ENCODE measurements around the gene COG1.
"Not testable (repeated sequence)": the region's sequence is repeated elsewhere in the genome, so short reads cannot be mapped to it uniquely, and the experiment has no call there.

COG1 gene, protein sequence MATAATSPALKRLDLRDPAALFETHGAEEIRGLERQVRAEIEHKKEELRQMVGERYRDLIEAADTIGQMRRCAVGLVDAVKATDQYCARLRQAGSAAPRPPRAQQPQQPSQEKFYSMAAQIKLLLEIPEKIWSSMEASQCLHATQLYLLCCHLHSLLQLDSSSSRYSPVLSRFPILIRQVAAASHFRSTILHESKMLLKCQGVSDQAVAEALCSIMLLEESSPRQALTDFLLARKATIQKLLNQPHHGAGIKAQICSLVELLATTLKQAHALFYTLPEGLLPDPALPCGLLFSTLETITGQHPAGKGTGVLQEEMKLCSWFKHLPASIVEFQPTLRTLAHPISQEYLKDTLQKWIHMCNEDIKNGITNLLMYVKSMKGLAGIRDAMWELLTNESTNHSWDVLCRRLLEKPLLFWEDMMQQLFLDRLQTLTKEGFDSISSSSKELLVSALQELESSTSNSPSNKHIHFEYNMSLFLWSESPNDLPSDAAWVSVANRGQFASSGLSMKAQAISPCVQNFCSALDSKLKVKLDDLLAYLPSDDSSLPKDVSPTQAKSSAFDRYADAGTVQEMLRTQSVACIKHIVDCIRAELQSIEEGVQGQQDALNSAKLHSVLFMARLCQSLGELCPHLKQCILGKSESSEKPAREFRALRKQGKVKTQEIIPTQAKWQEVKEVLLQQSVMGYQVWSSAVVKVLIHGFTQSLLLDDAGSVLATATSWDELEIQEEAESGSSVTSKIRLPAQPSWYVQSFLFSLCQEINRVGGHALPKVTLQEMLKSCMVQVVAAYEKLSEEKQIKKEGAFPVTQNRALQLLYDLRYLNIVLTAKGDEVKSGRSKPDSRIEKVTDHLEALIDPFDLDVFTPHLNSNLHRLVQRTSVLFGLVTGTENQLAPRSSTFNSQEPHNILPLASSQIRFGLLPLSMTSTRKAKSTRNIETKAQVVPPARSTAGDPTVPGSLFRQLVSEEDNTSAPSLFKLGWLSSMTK

DNA sequence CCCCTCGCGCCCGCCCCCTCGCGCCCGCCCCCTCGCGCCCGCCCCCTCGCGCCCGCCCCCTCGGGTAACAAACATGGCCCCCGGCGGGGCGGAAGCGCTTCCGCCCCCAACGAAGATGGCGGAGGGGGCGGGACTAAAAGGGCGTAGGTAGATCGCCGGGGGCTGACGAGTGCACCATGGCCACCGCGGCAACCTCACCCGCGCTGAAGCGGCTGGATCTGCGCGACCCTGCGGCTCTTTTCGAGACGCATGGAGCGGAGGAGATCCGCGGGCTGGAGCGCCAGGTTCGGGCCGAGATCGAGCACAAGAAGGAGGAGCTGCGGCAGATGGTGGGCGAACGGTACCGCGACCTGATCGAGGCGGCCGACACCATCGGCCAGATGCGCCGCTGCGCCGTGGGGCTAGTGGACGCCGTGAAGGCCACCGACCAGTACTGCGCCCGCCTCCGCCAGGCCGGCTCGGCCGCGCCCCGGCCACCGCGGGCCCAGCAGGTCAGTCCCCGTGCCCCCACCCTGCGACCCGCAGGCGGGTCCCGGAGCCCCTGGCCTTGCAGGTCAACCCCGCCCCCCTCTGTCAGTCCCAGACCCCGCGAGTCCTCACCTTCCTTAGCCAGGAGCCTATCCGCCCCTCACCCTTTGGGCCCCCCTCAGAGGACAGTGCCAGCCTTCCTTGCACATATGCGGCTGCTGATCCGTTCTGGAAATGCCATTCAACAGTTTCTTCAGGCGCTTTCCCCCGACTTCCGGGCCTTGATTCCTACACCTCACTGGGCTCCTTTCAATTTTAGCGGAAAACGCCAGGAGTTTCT lies at the start of gene COG1:
COG1 (plus strand) TSS at position 162 of the 808 bp plus-strand sequence; CDS start at position 177, 15 bp downstream.
- peak; percentile 92 for DNase-seq (ENCODE audit: low spot score)

DNA sequence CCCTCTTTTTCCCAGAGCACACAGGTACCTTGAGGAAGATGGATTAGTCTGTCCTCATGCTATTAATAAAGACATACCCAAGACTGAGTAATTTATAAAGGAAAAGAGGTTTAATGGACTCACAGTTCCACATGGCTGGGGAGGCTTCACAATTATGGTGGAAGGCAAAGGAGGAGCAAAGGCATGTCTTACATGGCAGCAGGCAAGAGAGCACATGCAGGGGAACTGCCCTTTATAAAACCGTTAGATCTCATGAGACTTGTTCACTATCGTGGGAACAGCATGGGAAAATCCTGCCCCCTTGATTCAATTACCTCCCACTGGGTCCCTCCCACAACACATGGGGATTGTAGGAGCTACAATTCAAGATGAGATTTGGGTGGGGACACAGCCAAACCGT lies 48.6 kb upstream of the COG1 start:
- not testable (repeated sequence) for DNase-seq (ENCODE audit: low spot score)

DNA sequence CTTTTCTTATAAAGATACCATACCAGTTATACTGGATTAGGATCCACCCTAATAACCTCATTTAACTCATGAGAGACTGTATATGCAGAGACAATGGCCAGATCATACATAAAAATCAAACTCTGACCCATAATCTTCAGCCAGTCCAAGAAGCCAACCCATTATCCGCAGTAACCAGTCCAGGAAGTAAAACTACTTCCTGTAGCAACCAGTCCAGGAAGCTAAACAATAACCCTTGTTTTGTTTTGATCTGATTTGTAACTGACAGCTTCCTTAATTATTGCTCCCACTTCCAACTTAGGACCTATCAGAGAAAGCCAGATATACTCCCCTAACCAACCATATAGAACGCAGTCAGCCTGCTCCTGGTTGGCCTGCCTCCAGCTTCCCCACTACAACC lies 47.2 kb upstream of the COG1 start:
- DNase-seq (ENCODE audit: low spot score): no peak

DNA sequence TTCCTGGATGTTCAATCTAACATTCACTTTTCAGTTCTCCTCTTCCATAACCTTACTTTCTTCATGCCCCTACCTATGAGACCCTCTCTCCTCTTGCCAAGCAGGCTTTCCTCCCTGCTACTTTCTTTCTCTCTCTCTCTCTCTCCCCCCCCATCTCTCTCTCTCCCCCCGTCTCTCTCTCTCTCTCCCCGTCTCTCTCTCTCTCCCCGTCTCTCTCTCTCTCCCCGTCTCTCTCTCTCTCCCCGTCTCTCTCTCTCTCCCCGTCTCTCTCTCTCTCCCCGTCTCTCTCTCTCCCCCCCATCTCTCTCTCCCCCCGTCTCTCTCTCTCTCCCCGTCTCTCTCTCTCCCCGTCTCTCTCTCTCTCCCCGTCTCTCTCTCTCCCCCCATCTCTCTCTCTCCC lies 45.1 kb upstream of the COG1 start:
- DNase-seq (ENCODE audit: low spot score): not testable (repeated sequence)

DNA sequence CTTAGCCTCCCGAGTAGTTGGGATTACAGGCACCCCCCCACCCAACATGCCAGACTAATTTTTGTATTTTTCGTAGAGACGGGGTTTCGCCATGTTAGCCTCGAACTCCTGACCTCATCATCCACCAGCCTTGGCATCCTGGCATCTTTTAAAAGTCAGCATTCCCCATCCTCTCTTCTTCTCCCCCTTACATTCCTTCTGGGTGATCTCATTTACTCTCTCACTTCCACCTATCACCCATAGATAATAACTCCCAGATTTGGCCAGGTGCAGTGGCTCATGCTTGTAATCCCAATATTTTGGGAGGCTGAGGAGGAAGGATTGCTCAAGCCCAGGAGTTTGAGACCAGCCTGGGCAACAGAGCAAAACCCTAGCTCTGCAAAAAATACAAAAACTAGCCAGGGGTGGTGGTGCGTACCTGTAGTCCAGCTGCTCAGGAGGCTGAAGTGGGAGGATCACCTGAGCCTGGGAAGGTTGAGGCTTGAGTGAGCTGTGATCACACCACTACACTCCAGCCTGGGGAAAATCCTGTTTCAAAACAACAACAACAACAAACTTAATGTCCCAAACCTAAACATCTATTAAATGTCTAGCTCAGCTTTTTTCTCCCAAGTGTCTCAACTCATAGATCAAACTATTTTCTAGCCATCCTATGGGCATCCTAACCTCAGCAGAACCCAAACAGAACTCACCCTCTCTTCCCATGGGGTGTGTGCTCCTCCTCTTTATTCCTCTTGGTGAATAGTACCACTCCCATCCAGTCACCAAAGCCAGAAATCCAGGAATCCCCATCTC lies 44.1 kb upstream of the COG1 start:
- DNase-seq (ENCODE audit: low spot score): no peak

DNA sequence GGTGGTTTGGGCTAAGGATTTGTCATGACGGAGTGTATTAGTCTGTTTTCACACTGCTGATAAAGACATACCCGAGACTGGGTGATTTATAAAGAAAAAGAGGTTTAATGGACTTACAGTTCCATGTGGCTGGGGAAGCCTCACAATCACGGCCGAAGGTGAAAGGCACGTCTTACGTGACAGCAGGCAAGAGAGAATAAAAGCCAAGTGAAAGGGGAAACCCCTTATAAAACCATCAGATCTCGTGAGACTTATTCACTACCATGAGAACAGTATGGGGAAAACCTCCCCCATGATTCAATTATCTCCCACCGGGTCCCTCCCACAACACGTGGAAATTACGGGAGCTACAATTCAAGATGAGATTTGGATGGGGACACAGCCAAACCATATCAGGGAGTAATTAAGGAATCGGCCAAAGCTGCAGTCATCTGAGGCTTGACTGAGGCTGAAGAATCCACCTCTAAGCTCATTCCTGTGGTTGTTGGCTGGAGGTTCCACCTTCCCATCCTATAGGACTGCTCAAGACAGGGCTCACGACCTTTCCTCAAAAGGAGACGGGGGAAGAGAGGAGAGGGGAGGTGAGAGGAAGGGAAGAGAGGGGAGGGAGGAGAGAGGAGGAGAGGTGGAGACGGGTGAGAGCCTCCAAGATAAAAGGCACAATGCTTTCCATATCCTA lies 42.1 kb upstream of the COG1 start:
- not testable (repeated sequence) for DNase-seq (ENCODE audit: low spot score)

DNA sequence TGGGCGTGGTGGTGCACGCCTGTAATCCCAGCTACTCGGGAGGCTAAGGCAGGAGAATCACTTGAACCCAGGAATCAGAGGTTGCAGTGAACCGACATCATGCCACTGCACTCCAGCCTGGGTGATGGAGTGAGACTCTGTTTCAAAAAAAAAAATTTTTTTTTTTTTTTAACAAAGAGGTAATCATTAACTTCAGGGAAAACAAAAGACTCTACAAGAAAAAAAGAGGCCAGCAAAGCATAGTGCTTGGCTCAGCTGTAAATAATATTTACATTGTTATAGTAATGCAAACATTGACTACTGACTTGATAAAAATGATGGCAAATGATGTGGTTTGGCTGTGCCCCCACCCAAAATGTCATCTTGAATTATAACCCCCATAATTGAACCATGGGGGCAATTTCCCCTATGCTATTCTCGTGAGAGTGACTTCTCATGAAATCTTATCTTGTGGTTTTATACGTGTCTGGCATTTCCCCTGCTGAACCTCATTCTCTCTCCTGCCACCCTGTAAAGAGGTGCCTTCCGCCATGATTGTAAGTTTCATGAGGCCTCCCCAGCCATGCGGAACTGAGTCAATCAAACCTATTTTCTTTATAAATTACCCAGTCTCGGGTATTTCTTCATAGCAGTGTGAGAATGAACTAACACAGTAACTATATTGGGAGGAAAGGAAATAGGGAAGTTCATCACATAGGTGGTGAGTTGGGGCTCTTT lies 40.8 kb upstream of the COG1 start:
- peak; percentile 50 for DNase-seq (ENCODE audit: low spot score)

DNA sequence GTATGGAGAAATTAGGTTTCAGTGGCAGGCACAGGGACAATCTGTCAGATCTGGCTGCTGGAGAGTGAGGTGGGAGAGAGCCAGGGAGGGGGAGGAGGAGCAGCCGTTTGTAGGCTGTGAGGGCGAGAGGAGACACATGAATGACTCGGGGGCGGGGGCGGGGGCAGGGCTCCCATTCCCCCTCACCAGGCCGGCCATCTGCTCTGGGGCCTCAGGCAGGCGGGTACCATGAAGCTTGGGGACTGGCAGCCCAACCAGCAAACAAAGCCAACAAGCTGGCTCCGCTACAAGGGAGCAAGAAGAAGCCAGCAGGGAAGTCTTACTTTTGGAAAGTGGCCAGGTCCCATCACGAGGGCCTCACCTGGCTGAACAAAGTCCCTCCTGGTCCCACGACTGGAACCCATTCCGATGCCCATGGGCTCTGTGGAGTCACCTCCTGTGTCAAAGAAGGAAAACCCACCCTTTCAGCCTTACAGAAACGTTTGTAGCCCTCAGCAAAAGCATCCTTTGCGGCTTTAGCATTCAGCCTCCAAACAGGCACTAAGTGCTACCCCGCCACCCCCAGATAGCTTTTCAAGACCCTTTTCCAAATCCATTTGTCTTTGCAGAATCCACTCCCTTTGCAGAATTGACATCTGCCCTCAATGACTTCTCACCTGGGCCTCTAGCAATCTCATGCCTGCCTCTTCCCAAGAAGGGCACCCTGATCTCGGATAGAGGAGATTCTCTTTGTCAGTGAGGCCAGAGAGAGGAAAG lies 37.3 kb upstream of the COG1 start:
- no peak for DNase-seq (ENCODE audit: low spot score)

DNA sequence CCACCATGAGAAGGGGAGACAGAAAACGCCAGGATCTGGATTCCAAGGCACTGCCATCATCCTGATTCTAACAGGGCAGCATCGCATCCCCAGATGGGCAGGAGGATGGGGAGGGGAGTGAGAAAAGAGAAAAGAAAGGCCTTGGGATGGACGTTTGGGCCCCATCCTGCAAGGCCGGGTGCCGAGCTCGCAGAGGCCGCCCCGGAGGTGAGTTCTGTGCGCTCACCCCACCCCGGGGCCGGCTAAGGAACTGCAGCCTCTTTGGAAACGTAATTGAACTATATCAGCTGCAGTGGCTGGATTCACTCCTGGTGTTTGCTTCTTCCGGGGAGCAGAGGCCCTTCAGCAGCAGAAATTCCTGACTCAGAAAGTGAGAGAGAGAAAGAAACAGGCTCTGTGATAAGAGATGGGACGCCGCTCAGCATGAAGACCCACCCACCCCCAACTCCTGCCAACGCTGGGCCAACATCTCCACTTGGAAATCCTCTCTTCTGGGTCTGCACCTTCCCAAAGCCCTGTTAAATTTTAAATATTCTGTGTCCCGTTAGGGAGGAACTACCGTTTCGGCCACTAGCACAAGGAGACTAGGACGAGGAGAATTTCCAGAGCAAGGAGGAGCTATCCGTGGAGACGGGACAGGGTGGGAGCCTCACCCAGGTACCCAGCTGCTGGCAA lies 36.6 kb upstream of the COG1 start:
- DNase-seq (ENCODE audit: low spot score): peak; percentile 85

DNA sequence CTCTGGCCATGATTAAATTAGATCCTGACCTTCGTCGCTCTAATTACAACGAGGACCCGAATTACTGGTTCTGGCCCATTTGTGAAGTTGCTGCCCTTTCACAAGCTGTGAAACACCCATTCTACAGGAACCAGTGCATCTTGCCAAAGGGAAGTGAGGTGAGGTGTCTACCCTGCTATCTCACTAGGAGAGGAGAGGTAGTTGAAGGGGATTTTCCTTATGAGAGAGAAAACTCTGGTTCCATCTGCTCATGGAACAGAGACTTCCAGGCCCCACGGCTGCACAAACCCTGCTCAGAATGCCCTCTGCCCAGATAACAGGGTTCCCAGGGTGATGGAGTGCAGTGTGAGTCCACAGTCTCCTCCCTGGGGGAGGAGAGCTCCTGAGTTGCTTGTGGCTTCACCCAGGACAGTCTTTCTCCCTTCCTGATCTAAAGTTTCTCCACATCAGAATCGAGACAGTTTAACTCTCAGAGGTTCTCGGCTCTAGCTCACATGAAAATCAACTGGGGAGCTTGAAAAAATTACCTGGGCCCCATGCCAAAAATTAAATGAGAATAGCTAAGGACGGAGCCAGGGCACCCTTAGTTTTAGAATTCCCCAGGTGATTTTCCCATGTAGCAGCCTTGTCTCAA lies 35.9 kb upstream of the COG1 start:
- no peak for DNase-seq (ENCODE audit: low spot score)

DNA sequence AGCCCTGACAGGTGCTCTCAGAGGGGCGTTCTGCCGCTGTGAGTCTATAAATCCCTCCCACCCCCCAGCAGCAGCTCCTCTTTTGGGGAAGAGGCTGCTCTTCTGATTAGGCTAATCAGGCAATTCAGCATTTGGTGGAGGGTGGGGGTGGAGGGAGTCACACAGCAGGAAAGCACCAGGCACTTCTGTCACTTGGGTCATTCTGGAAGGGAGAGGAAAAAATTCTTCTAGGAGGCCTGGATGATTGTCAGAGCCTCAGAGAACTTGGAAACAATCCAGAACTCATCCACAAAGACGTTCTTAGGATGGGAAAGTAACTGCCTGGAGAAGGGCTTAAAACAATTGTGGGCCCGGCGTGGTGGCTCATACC lies 35.3 kb upstream of the COG1 start:
- no peak for DNase-seq (ENCODE audit: low spot score)

DNA sequence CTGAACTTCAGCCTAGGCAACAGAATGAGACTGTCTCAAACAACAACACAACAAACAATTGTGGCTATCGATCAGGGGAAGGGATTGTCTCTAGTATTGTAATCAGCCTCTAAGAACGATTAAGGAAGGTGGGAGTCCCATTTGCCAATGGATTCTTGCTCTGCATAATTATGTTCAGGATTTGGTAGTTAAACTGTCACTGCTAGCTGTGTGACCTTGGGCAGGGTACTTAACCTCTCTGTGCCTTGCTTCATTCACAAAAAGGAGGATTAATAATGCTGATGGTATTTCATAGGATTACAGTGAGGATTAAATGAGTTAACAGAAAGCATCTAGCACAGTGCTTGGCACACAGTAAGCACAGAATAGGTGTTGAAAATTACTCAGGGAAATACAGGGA lies 34.7 kb upstream of the COG1 start:
- no peak for DNase-seq (ENCODE audit: low spot score)

DNA sequence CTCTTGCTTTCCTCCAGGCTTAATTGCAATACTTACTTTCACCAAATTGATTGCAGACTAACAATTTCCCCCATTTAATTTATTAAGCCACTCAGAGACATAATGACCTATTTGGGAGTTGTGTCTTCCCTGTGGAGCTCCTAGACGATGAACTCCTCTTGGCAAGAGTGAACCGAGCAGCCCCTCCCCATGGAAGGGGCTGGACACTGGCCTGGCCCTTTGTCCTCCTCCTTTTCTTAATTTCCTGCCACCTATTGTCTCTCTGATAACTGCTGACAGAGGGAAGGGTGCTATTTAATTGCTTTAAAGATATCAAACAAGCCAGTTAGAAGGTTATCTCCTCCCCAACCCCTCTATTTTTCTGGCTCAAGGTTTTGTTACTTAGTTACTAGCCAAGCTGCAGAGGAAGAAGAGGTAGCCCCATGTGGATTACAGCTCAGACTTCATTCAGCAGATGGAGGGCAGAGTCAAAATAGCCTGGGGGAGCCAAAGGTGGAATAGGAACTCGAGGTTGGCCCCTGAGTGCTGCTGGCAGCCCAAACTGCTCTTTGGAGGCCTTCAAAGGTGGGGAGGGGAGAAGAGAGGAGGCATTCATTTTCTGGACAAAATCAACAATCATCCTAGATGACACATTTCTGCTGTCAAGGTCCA lies 31.8 kb upstream of the COG1 start:
- no peak for DNase-seq (ENCODE audit: low spot score)

DNA sequence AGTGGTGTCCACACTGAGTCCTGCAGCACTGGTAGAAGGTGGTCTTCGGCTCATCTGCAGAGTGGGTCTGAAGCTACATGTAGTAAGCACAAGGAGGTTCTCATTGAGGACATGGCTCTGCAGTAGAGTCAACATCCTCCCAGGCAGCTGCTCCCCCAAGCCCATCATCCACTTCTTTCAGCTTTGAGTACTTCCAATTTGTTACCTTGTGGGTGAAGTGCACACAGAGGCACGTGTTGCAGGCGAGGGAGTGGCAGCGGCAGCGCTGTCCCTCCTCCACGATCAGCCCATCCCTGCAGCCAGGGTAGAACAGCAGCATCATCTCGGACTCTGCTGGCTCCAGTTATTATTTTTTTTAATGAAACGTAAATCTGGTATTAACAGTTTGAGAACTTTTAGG lies 29.8 kb upstream of the COG1 start:
- no peak for DNase-seq (ENCODE audit: low spot score)

DNA sequence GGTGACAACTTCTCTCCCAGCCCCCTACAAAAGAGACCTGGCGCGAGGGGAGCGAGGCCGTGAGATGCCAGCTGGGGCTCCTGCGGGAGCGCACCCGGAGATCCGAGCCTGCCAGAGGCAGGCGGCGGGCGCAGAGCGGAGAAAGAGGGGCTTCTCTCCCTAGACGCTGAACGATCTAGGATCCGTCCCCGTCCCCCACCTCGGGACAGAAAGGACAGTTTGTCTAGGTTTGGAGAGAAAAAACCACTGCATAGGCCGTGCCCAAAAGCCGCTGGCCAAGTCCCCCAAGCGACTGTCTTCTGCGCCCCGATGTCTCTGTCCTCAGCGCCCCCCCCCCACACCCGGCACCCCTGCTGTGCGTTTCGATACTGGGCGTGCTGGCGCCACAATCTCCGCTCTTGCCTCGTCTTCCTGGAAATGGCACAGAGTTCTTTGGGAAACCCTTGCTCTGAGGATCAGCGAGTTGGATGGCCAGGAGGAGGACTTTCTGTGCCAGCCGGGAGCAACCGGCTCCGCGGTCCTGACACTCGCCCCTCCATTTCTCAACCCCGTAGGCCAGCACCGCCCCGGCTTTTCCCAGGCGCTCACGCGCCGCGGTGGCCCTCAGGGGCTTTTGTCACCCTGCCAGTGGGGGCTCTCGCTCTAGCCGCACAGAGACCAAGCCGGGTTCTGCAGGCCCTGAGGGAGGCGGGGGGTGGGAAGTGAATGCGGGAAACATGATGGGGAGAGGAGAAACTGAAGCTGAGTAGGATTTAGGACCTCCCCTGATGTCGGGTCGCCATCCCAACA lies 27.0 kb upstream of the COG1 start:
- peak; percentile 36 for DNase-seq (ENCODE audit: low spot score)

DNA sequence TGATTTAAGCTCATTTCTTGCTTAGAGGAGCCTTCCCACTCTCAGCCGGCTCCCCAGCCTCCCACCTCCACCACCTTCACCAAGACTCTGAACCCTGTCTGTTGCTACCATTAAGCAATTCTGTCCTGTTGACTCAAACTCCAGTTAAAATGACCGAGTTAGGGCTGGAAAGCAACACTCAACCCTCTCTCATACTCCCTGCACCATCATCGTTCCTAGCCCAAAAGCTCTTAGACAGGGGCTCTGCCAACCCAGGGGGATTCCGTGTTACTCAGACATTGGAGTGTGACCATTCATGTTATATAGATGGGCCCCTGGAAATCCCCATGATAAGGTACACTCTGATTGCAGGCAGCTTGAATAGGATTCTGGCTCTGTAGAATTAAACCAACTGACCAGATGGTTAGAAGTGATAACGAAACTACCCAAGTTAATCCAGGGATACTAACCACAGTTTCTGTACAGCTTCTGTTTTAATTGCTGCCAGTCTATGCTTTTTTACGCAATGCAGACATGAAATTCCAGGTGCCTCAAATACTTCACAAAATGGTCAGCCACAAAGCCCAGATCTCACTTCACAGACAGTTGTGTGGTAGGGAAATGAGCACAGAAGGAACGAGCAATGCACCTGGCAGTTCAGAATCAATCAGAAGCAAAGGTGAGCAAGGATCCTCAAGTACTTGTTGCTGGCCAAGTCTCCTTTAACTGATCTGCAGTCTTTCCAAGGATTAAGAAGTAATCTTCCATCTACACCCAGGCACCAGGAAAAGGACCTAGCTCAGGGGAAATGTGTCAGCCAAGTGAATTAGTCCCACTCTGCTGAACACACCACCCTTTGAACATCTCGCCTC lies 25.9 kb upstream of the COG1 start:
- peak; percentile 71 for DNase-seq (ENCODE audit: low spot score)
